SU-DHL-6 (cell line): ENCODE measurements around the gene NEK10.

Source experiments
- CTCF ChIP-seq: fragments of 200-600 bp; sonication (generic); IDR thresholded peaks from one replicate; pipeline ENCODE4 v1.5.1; 2017; ENCODE audit warnings: antibody characterized with exemption, mild to moderate bottlenecking, low read length, moderate library complexity; ENCODE audit not compliant: insufficient read depth, poor library complexity, severe bottlenecking
- EZH2phosphoT487 ChIP-seq: fragments of 200-600 bp; sonication (generic), shearing (Covaris generic); conservative IDR thresholded peaks from 2 replicates; pipeline ENCODE4 v1.6.1; 2018; ENCODE audit warnings: mild to moderate bottlenecking, antibody characterized with exemption, low read length, moderate library complexity, mixed read lengths

GRCh38 chr3:27252646-27253045 is 116.5 kb downstream of the NEK10 start:
- no peak for TF ChIP-seq CTCF
- no peak for TF ChIP-seq EZH2phosphoT487
